GM23338 (cell line): ENCODE data around the gene H2BK1. TPM values are rescaled to one million over a fixed set of nuclear protein-coding genes. Genes with fewer than 3 reads are reported as not detected.

Source experiments
- ATAC-seq: fragments of 200-7000 bp; cut with Tn5 transposase; 3 replicates; pipeline ENCODE4 v1.9.1; 2020
- DNase-seq: peaks from one replicate; pipeline ENCODE4 v3.0.0-alpha.2; 2015; ENCODE audit warnings: low spot score
- H2AFZ ChIP-seq: fragments of 200-600 bp; sonication (generic); 2 replicates; pipeline ENCODE4 v1.8.0; 2016; ENCODE audit warnings: antibody characterized with exemption, mild to moderate bottlenecking, moderate library complexity
- H3F3A ChIP-seq: fragments of 200-600 bp; sonication (generic); replicated peaks from 2 replicates; pipeline ENCODE4 v1.8.0; 2017; ENCODE audit warnings: antibody characterized with exemption, mixed run types, low read depth
- H3K27ac ChIP-seq: fragments of 200-600 bp; sonication (generic); 2 replicates; pipeline ENCODE4 v1.6.1; 2016; ENCODE audit warnings: low read depth
- H3K27me3 ChIP-seq: fragments of 200-600 bp; sonication (generic); 2 replicates; pipeline ENCODE4 v1.8.0; 2016; ENCODE audit warnings: mild to moderate bottlenecking, mixed run types, moderate library complexity; ENCODE audit not compliant: insufficient read depth
- H3K36me3 ChIP-seq: fragments of 200-600 bp; sonication (generic); 2 replicates; pipeline ENCODE4 v1.8.0; 2016; ENCODE audit warnings: mild to moderate bottlenecking; ENCODE audit not compliant: insufficient read depth
- H3K4me1 ChIP-seq: fragments of 200-600 bp; sonication (generic); 2 replicates; pipeline ENCODE4 v1.8.0; 2016; ENCODE audit warnings: mild to moderate bottlenecking, moderate library complexity; ENCODE audit not compliant: insufficient read depth
- H3K4me2 ChIP-seq: fragments of 200-600 bp; sonication (generic); 2 replicates; pipeline ENCODE4 v1.7.1; 2017; ENCODE audit warnings: mixed run types
- H3K4me3 ChIP-seq: fragments of 200-600 bp; sonication (generic); 2 replicates; pipeline ENCODE4 v1.6.1; 2016; ENCODE audit warnings: mixed run types
- H3K79me2 ChIP-seq: fragments of 200-600 bp; sonication (generic); replicated peaks from 2 replicates; pipeline ENCODE4 v1.8.0; 2017; ENCODE audit warnings: mild to moderate bottlenecking; ENCODE audit not compliant: insufficient read depth
- H3K9me2 ChIP-seq: fragments of 200-600 bp; sonication (generic); 2 replicates; pipeline ENCODE4 v1.8.0; 2017; ENCODE audit not compliant: insufficient read depth
- H4K20me1 ChIP-seq: fragments of 200-600 bp; sonication (generic); replicated peaks from 2 replicates; pipeline ENCODE4 v1.8.0; 2017; ENCODE audit warnings: mild to moderate bottlenecking; ENCODE audit not compliant: insufficient read depth
- H3K27ac Mint-ChIP-seq: 2 replicates; pipeline ENCODE4 v1.8.0; 2020; ENCODE audit warnings: inconsistent platforms, mild to moderate bottlenecking, moderate library complexity, mixed read lengths
- H3K27me3 Mint-ChIP-seq: 3 replicates; pipeline ENCODE4 v1.8.0; 2022; ENCODE audit warnings: low read depth, mild to moderate bottlenecking, moderate library complexity, mixed read lengths, inconsistent platforms; ENCODE audit not compliant: insufficient read depth, poor library complexity
- H3K36me3 Mint-ChIP-seq: 3 replicates; pipeline ENCODE4 v1.8.0; 2021; ENCODE audit warnings: low read depth, mild to moderate bottlenecking, inconsistent platforms, moderate library complexity, mixed read lengths
- H3K4me1 Mint-ChIP-seq: 3 replicates; pipeline ENCODE4 v1.8.0; 2020; ENCODE audit warnings: mild to moderate bottlenecking, inconsistent platforms, mixed read lengths
- H3K4me3 Mint-ChIP-seq: 3 replicates; pipeline ENCODE4 v1.8.0; 2021; ENCODE audit warnings: moderate library complexity, mild to moderate bottlenecking, inconsistent platforms, mixed read lengths
- H3K9me3 Mint-ChIP-seq: 3 replicates; pipeline ENCODE4 v1.8.0; 2020; ENCODE audit warnings: moderate library complexity, mild to moderate bottlenecking, inconsistent platforms, mixed read lengths
- CREB1 ChIP-seq: fragments of 250-450 bp; sonication (Bioruptor Pico); IDR thresholded peaks from 2 replicates; pipeline ENCODE4 v1.5.0; 2020; ENCODE audit warnings: low read depth, mild to moderate bottlenecking, moderate library complexity
- EZH2 ChIP-seq: fragments of 200-600 bp; sonication (generic); IDR thresholded peaks from one replicate; pipeline ENCODE4 v1.8.0; 2017; ENCODE audit warnings: antibody characterized with exemption, mild to moderate bottlenecking, low read depth; ENCODE audit not compliant: unreplicated experiment
- EZH2phosphoT487 ChIP-seq: fragments of 200-600 bp; sonication (generic); IDR thresholded peaks from one replicate; pipeline ENCODE4 v1.8.1; 2018; ENCODE audit warnings: antibody characterized with exemption; ENCODE audit not compliant: unreplicated experiment
- JUNB ChIP-seq: IDR thresholded peaks from one replicate; pipeline ENCODE4 v1.6.1; 2016; ENCODE audit warnings: antibody characterized with exemption; ENCODE audit not compliant: unreplicated experiment
- NANOG ChIP-seq: IDR thresholded peaks from 2 replicates; pipeline ENCODE4 v1.6.1; 2016; ENCODE audit warnings: antibody characterized with exemption, borderline replicate concordance
- POLR2AphosphoS5 ChIP-seq: IDR thresholded peaks from 2 replicates; pipeline ENCODE4 v1.6.1; 2016; ENCODE audit warnings: antibody characterized with exemption, low read depth
- STAT1 ChIP-seq: IDR thresholded peaks from one replicate; pipeline ENCODE4 v1.6.1; 2016; ENCODE audit warnings: antibody characterized with exemption; ENCODE audit not compliant: unreplicated experiment
- ZNF114 ChIP-seq: fragments of 250-450 bp; sonication (Bioruptor Pico); IDR thresholded peaks from 2 replicates; pipeline ENCODE4 v1.5.0; 2020; ENCODE audit warnings: mild to moderate bottlenecking, moderate library complexity
- ZNF331 ChIP-seq: fragments of 250-450 bp; sonication (Bioruptor Pico); IDR thresholded peaks from 2 replicates; pipeline ENCODE4 v1.5.0; 2020; ENCODE audit warnings: low read depth, mild to moderate bottlenecking, moderate library complexity
- polyA plus RNA-seq: library from polyadenylated mRNA; unstranded; fragments of >200 nt; fragmentation: Nextera tagmentation; extraction: Ambion mirVana; gene quantifications from 2 replicates; pipeline ENCODE4 v1.2.1, GENCODE V29; 2016
- total RNA-seq: library from RNA; depleted of rRNA; stranded (reverse); fragments of >200 nt; shearing (Covaris generic); gene quantifications from 2 replicates; pipeline ENCODE4 v1.2.3, GENCODE V29; 2014
- TF ChIP-seq, protein P1 (sequence below): fragments of 250-450 bp; sonication (Bioruptor Pico); IDR thresholded peaks from 2 replicates; pipeline ENCODE4 v1.5.0; 2020; ENCODE audit warnings: mild to moderate bottlenecking, moderate library complexity
- TF ChIP-seq, protein P2 (sequence below): IDR thresholded peaks from 2 replicates; pipeline ENCODE4 v1.6.1; 2016; ENCODE audit warnings: antibody characterized with exemption
- TF ChIP-seq, protein P3 (sequence below): IDR thresholded peaks from one replicate; pipeline ENCODE4 v1.6.1; 2018; ENCODE audit warnings: antibody characterized with exemption; ENCODE audit not compliant: unreplicated experiment

Gene H2BK1
- total and polyA plus RNA-seq, 2 experiments from 2014 or later = not detected

DNA sequence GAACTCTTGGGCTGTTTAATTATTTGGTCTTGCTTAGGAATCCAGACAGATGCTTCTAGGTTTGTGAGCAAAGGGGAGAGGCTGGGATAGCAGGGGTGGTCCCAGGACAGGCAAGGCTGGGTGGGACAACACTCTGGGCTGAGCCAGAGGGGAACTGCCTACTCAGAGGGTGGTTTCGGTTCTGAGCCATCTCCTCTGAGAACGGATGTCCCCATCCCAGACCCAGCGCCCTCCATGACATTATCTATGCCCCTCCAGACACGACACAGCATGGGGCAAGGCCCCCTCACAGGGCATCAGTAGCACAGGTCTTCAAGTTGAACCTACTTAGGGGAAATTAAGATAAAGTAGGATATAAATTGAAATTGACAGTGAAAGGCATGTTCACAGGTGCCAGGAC, 30.3 kb downstream of the H2BK1 start:
- H3K27me3 Mint-ChIP-seq = peaks cover 16% of the 10 kb centered on the region

More for the DNA sequence above, 30.3 kb downstream of the H2BK1 start:
- Histone ChIP-seq H3K9me2 (0 out of 2 replicates have a peak, but pooled peaks cover 5% of the 10 kb centered on the region), H3K36me3 (no peaks in the 10 kb centered on the region), H3K27ac (no peak overlapping the region), H3F3A (no peaks in the 10 kb centered on the region), H3K27me3 (peaks cover 14% of the 10 kb centered on the region), H3K4me3 (no peak overlapping the region), H2AFZ (no peak overlapping the region), H4K20me1 (no peaks in the 10 kb centered on the region), H3K4me1 (no peaks in the 10 kb centered on the region), H3K79me2 (no peaks in the 10 kb centered on the region), H3K4me2 (no peak overlapping the region)
- H3K27ac Mint-ChIP-seq = no peak overlapping the region
- H3K4me3 Mint-ChIP-seq = no peak overlapping the region
- peaks cover 12% of the 10 kb centered on the region for H3K4me1 Mint-ChIP-seq
- H3K9me3 Mint-ChIP-seq = peaks cover 6% of the 10 kb centered on the region; the same call in 2 of the 3 replicates
- ATAC-seq (no peak), DNase-seq (no peak)
- TF ChIP-seq EZH2 (no peak), ZNF331 (no peak), ZNF114 (CRISPR knock-in tag) (no peak), POLR2AphosphoS5 (no peak), STAT1 (no peak), JUNB (no peak), EZH2phosphoT487 (no peak), CREB1 (CRISPR knock-in tag) (no peak), NANOG (no peak)
- TF ChIP-seq, protein P1, sequence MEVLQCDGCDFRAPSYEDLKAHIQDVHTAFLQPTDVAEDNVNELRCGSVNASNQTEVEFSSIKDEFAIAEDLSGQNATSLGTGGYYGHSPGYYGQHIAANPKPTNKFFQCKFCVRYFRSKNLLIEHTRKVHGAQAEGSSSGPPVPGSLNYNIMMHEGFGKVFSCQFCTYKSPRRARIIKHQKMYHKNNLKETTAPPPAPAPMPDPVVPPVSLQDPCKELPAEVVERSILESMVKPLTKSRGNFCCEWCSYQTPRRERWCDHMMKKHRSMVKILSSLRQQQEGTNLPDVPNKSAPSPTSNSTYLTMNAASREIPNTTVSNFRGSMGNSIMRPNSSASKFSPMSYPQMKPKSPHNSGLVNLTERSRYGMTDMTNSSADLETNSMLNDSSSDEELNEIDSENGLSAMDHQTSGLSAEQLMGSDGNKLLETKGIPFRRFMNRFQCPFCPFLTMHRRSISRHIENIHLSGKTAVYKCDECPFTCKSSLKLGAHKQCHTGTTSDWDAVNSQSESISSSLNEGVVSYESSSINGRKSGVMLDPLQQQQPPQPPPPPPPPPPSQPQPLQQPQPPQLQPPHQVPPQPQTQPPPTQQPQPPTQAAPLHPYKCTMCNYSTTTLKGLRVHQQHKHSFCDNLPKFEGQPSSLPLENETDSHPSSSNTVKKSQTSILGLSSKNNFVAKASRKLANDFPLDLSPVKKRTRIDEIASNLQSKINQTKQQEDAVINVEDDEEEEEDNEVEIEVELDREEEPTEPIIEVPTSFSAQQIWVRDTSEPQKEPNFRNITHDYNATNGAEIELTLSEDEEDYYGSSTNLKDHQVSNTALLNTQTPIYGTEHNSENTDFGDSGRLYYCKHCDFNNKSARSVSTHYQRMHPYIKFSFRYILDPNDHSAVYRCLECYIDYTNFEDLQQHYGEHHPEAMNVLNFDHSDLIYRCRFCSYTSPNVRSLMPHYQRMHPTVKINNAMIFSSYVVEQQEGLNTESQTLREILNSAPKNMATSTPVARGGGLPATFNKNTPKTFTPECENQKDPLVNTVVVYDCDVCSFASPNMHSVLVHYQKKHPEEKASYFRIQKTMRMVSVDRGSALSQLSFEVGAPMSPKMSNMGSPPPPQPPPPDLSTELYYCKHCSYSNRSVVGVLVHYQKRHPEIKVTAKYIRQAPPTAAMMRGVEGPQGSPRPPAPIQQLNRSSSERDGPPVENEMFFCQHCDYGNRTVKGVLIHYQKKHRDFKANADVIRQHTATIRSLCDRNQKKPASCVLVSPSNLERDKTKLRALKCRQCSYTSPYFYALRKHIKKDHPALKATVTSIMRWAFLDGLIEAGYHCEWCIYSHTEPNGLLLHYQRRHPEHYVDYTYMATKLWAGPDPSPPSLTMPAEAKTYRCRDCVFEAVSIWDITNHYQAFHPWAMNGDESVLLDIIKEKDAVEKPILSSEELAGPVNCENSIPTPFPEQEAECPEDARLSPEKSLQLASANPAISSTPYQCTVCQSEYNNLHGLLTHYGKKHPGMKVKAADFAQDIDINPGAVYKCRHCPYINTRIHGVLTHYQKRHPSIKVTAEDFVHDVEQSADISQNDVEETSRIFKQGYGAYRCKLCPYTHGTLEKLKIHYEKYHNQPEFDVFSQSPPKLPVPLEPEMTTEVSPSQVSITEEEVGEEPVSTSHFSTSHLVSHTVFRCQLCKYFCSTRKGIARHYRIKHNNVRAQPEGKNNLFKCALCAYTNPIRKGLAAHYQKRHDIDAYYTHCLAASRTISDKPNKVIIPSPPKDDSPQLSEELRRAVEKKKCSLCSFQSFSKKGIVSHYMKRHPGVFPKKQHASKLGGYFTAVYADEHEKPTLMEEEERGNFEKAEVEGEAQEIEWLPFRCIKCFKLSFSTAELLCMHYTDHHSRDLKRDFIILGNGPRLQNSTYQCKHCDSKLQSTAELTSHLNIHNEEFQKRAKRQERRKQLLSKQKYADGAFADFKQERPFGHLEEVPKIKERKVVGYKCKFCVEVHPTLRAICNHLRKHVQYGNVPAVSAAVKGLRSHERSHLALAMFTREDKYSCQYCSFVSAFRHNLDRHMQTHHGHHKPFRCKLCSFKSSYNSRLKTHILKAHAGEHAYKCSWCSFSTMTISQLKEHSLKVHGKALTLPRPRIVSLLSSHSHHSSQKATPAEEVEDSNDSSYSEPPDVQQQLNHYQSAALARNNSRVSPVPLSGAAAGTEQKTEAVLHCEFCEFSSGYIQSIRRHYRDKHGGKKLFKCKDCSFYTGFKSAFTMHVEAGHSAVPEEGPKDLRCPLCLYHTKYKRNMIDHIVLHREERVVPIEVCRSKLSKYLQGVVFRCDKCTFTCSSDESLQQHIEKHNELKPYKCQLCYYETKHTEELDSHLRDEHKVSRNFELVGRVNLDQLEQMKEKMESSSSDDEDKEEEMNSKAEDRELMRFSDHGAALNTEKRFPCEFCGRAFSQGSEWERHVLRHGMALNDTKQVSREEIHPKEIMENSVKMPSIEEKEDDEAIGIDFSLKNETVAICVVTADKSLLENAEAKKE = no peak
- TF ChIP-seq, protein P2, sequence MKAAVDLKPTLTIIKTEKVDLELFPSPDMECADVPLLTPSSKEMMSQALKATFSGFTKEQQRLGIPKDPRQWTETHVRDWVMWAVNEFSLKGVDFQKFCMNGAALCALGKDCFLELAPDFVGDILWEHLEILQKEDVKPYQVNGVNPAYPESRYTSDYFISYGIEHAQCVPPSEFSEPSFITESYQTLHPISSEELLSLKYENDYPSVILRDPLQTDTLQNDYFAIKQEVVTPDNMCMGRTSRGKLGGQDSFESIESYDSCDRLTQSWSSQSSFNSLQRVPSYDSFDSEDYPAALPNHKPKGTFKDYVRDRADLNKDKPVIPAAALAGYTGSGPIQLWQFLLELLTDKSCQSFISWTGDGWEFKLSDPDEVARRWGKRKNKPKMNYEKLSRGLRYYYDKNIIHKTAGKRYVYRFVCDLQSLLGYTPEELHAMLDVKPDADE = no peak
- TF ChIP-seq, protein P3, sequence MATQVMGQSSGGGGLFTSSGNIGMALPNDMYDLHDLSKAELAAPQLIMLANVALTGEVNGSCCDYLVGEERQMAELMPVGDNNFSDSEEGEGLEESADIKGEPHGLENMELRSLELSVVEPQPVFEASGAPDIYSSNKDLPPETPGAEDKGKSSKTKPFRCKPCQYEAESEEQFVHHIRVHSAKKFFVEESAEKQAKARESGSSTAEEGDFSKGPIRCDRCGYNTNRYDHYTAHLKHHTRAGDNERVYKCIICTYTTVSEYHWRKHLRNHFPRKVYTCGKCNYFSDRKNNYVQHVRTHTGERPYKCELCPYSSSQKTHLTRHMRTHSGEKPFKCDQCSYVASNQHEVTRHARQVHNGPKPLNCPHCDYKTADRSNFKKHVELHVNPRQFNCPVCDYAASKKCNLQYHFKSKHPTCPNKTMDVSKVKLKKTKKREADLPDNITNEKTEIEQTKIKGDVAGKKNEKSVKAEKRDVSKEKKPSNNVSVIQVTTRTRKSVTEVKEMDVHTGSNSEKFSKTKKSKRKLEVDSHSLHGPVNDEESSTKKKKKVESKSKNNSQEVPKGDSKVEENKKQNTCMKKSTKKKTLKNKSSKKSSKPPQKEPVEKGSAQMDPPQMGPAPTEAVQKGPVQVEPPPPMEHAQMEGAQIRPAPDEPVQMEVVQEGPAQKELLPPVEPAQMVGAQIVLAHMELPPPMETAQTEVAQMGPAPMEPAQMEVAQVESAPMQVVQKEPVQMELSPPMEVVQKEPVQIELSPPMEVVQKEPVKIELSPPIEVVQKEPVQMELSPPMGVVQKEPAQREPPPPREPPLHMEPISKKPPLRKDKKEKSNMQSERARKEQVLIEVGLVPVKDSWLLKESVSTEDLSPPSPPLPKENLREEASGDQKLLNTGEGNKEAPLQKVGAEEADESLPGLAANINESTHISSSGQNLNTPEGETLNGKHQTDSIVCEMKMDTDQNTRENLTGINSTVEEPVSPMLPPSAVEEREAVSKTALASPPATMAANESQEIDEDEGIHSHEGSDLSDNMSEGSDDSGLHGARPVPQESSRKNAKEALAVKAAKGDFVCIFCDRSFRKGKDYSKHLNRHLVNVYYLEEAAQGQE = no peak
- no peaks in the 10 kb centered on the region for H3K36me3 Mint-ChIP-seq
